IMR-90 (cell line): ENCODE data around the gene DIAPH1. TPM values are rescaled to one million over a fixed set of nuclear protein-coding genes. Genes with fewer than 3 reads are reported as not detected.
A peak's percentile ranks its signal among the peaks of the same experiment; 100 is the strongest.

Experiments
- ATAC-seq: fragments of 200-7000 bp; cut with Tn5 transposase; 2 replicates; pipeline ENCODE4 v1.9.1; 2020; ENCODE audit warnings: low read depth, mild to moderate bottlenecking, moderate library complexity
- BruUV-seq: library from RNA; stranded (reverse); fragments of 400-500 nt; replicated peaks from 2 replicates; lab custom pipeline; 2021; lab: Mats Ljungman, UMichigan
- CTCF ChIA-PET: fragments of 300-600 bp; formaldehyde crosslinking; extraction: SDS; loops from one replicate; lab custom pipeline; 2021; ENCODE audit warnings: antibody characterized with exemption; lab: Yijun Ruan, JAX
- POLR2A ChIA-PET: fragments of 300-600 bp; sonication (Branson Sonifier 250); formaldehyde crosslinking; loops from one replicate; lab custom pipeline; 2022; ENCODE audit warnings: antibody characterized with exemption; ENCODE audit not compliant: unreplicated experiment; lab: Charles Lee
- DNase-seq: peaks from one replicate; pipeline ENCODE4 v3.0.0; 2013
- H2AFZ ChIP-seq: replicated peaks from 2 replicates; pipeline ENCODE3; 2013; ENCODE audit warnings: low read length, mild to moderate bottlenecking; ENCODE audit not compliant: poor library complexity
- H2AK5ac ChIP-seq: 2 replicates; pipeline ENCODE4 v1.6.1; 2013; ENCODE audit warnings: low read depth, low read length, inconsistent platforms
- H2AK9ac ChIP-seq: replicated peaks from 2 replicates; pipeline ENCODE3; 2013; ENCODE audit warnings: mild to moderate bottlenecking, low read depth, low read length, moderate library complexity; ENCODE audit not compliant: poor library complexity
- H2BK120ac ChIP-seq: 2 replicates; pipeline ENCODE4 v1.6.1; 2013; ENCODE audit warnings: low read depth, low read length, inconsistent platforms
- H2BK15ac ChIP-seq: 3 replicates; pipeline ENCODE4 v1.6.1; 2013; ENCODE audit warnings: low read depth, low read length, inconsistent platforms
- H2BK20ac ChIP-seq: 2 replicates; pipeline ENCODE4 v1.6.1; 2013; ENCODE audit warnings: low read depth, mild to moderate bottlenecking, inconsistent platforms, low read length, moderate library complexity
- H2BK5ac ChIP-seq: 2 replicates; pipeline ENCODE4 v1.6.1; 2013; ENCODE audit warnings: mild to moderate bottlenecking, low read depth, low read length, inconsistent platforms; ENCODE audit not compliant: poor library complexity, severe bottlenecking
- H3K14ac ChIP-seq: replicated peaks from 2 replicates; pipeline ENCODE4 v1.6.1; 2013; ENCODE audit warnings: low read depth, low read length, inconsistent platforms
- H3K18ac ChIP-seq: 2 replicates; pipeline ENCODE4 v1.6.1; 2013; ENCODE audit warnings: low read depth, low read length, control low read depth
- H3K23ac ChIP-seq: 2 replicates; pipeline ENCODE4 v1.6.1; 2013; ENCODE audit warnings: low read depth, low read length, inconsistent platforms
- H3K27ac ChIP-seq: 2 replicates; pipeline ENCODE4 v1.5.1; 2013; ENCODE audit warnings: mild to moderate bottlenecking, control low read depth, low read length; ENCODE audit not compliant: insufficient read depth
- H3K27me3 ChIP-seq: 2 replicates; pipeline ENCODE4 v1.6.1; 2013; ENCODE audit warnings: low read length; ENCODE audit not compliant: control insufficient read depth, insufficient read depth
- H3K36me3 ChIP-seq: 2 replicates; pipeline ENCODE4 v1.6.1; 2013; ENCODE audit warnings: low read length, mixed read lengths; ENCODE audit not compliant: control insufficient read depth, insufficient read depth
- H3K4ac ChIP-seq: 2 replicates; pipeline ENCODE4 v1.6.1; 2013; ENCODE audit warnings: low read depth, low read length, inconsistent platforms
- H3K4me1 ChIP-seq: 2 replicates; pipeline ENCODE4 v1.6.1; 2013; ENCODE audit warnings: low read length, mixed read lengths; ENCODE audit not compliant: control insufficient read depth, insufficient read depth
- H3K4me2 ChIP-seq: 2 replicates; pipeline ENCODE4 v1.6.1; 2013; ENCODE audit warnings: low read depth, mild to moderate bottlenecking, control low read depth, low read length, moderate library complexity
- H3K4me3 ChIP-seq: 2 replicates; pipeline ENCODE4 v1.5.1; 2013; ENCODE audit warnings: low read depth, mild to moderate bottlenecking, control low read depth, low read length, moderate library complexity; ENCODE audit not compliant: insufficient read depth
- H3K56ac ChIP-seq: 2 replicates; pipeline ENCODE4 v1.6.1; 2013; ENCODE audit warnings: low read length, inconsistent platforms; ENCODE audit not compliant: insufficient read depth; ENCODE audit errors: extremely low read depth
- H3K79me1 ChIP-seq, 2 experiments: 2 replicates each; pipeline ENCODE4 v1.6.1; 2013; ENCODE audit warnings: low read length in 2 of 2, inconsistent platforms in 1 of 2, low read depth in 1 of 2
- H3K9ac ChIP-seq: 2 replicates; pipeline ENCODE4 v1.6.1; 2013; ENCODE audit warnings: low read depth, low read length, control low read depth
- H3K9me1 ChIP-seq: 2 replicates; pipeline ENCODE4 v1.6.1; 2013; ENCODE audit warnings: low read length, inconsistent platforms; ENCODE audit not compliant: insufficient read depth
- H3K9me3 ChIP-seq: 2 replicates; pipeline ENCODE4 v1.6.1; 2013; ENCODE audit warnings: low read length; ENCODE audit not compliant: control insufficient read depth, insufficient read depth
- H4K20me1 ChIP-seq: 2 replicates; pipeline ENCODE4 v1.6.1; 2013; ENCODE audit warnings: low read length, inconsistent platforms; ENCODE audit not compliant: insufficient read depth
- H4K5ac ChIP-seq: 2 replicates; pipeline ENCODE4 v1.6.1; 2013; ENCODE audit warnings: mild to moderate bottlenecking, low read depth, low read length, control low read depth
- H4K8ac ChIP-seq, 2 experiments: 2 replicates each; pipeline ENCODE4 v1.6.1; 2013; ENCODE audit warnings: low read depth in 2 of 2, low read length in 2 of 2, control low read depth in 1 of 2, inconsistent platforms in 1 of 2
- H4K91ac ChIP-seq: 2 replicates; pipeline ENCODE4 v1.6.1; 2013; ENCODE audit warnings: low read depth, low read length, inconsistent platforms; ENCODE audit not compliant: insufficient read depth
- BHLHE40 ChIP-seq: fragments of 150-350 bp; IDR thresholded peaks from 2 replicates; pipeline ENCODE4 v1.6.1; 2016; ENCODE audit warnings: mild to moderate bottlenecking, low read depth, low read length
- ELK1 ChIP-seq: fragments of 150-350 bp; IDR thresholded peaks from 2 replicates; pipeline ENCODE4 v1.6.1; 2016; ENCODE audit warnings: low read depth, mild to moderate bottlenecking, low read length, moderate library complexity, borderline replicate concordance
- MAFK ChIP-seq: IDR thresholded peaks from 2 replicates; pipeline ENCODE4 v1.6.1; 2012; ENCODE audit warnings: low read depth, low read length, improper control_type of control experiment
- MAZ ChIP-seq: IDR thresholded peaks from 2 replicates; pipeline ENCODE4 v1.6.1; 2012; ENCODE audit warnings: low read depth, mild to moderate bottlenecking, low read length, improper control_type of control experiment, moderate library complexity, borderline replicate concordance
- MXI1 ChIP-seq: IDR thresholded peaks from 2 replicates; pipeline ENCODE4 v1.6.1; 2012; ENCODE audit warnings: low read depth, mild to moderate bottlenecking, low read length, moderate library complexity, borderline replicate concordance
- RAD21 ChIP-seq: IDR thresholded peaks from 2 replicates; pipeline ENCODE4 v1.6.1; 2012; ENCODE audit warnings: low read length, improper control_type of control experiment
- SMC3 ChIP-seq: fragments of 150-350 bp; IDR thresholded peaks from 2 replicates; pipeline ENCODE4 v1.6.1; 2016; ENCODE audit warnings: low read depth, mild to moderate bottlenecking, antibody characterized with exemption, low read length, moderate library complexity
- WGBS, 2 experiments: methylation state at CpG; one replicate each; pipeline versions ENCODE4 v1.1.5 to v1.1.7; 2013; ENCODE audit warnings: missing lambda C conversion rate in 2 of 2; ENCODE audit not compliant: insufficient read length in 1 of 2; ENCODE audit errors: extremely low coverage in 2 of 2; 5-methylcytosine and 5-hydroxymethylcytosine counted together
- dilution Hi-C: fragments of 300-500 bp; cut with HindIII; formaldehyde crosslinking; loops from one replicate; pipeline ENCODE4 v1.14.3; 2018; ENCODE audit warnings: low sequenced_read_pairs; ENCODE audit not compliant: unreplicated experiment
- in situ Hi-C: fragments of 300-500 bp; cut with MboI; formaldehyde crosslinking; loops from 3 replicates; pipeline ENCODE4 v1.14.3; 2019; ENCODE audit warnings: low sequenced_read_pairs, inconsistent platforms, mixed read lengths
- intact Hi-C: fragments of 100-400 bp; cut with micrococcal nuclease; formaldehyde crosslinking; loops from 2 replicates; pipeline ENCODE4 v1.10.0; 2022
- polyA plus RNA-seq, 3 experiments: library from polyadenylated mRNA; depleted of rRNA; stranded (reverse); fragments of >200 nt; gene quantifications; 2 replicates each; pipeline ENCODE4 v1.2.3, GENCODE V29; 2012; ENCODE audit warnings: low replicate concordance in 1 of 3
- total RNA-seq: library from RNA; depleted of rRNA; stranded (reverse); fragments of >200 nt; gene quantifications from 2 replicates; pipeline ENCODE4 v1.2.3, GENCODE V29; 2012
- TF ChIP-seq, protein P1 (sequence below): fragments of 150-350 bp; IDR thresholded peaks from 2 replicates; pipeline ENCODE4 v1.6.1; 2017; ENCODE audit warnings: mild to moderate bottlenecking, antibody characterized with exemption, low read length, low read depth
- TF ChIP-seq, protein P2 (sequence below): conservative IDR thresholded peaks from 2 replicates; pipeline ENCODE4 v1.5.1; 2012; ENCODE audit warnings: mild to moderate bottlenecking, low read depth, low read length, improper control_type of control experiment

DIAPH1 gene
- total and polyA plus RNA-seq, 2 of the 4 experiments (the other 2 are of a cell fraction), result 12.0 to 37.4 TPM

DNA sequence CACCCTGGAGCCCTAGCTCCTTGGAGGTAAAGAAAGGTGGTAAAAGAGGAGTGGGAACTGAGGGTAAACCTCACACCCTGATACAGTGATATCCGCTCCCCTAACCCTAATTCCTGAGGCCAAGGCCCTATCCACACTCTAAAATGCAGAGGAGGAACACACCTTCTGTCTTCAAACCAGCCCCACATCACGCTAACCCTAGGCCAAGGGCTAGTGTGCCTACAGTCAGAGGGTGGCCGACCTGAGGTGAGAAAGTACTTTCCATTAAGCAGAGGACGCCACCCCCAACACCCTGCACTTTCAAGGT is 17.3 kb upstream of the DIAPH1 start:
- in situ Hi-C loops, result no loop called here
- Histone ChIP-seq H3K9me3 (no peaks in the 10 kb centered on the region), H3K4ac (peak overlapping the region; percentile 75; the same call in 1 of the 2 replicates), H3K36me3 (peaks cover 8% of the 10 kb centered on the region), H3K9me1 (peaks cover 29% of the 10 kb centered on the region), H2AFZ (peak overlapping the region; percentile 97), H3K18ac (no peak overlapping the region), H2BK15ac (no peak overlapping the region), H3K14ac (peak overlapping the region; percentile 65), H3K27me3 (no peaks in the 10 kb centered on the region), H3K56ac (no peak overlapping the region), H3K23ac (peak overlapping the region; percentile 95), H4K91ac (0 out of 2 replicates have a peak overlapping the region, but pooled peaks have one; percentile 77), H2BK5ac (no peak overlapping the region), H3K27ac (no peak overlapping the region; the same call in 1 of the 2 replicates), H4K20me1 (peaks cover 27% of the 10 kb centered on the region), H3K9ac (peak overlapping the region; percentile 97), H4K5ac (0 out of 2 replicates have a peak overlapping the region, but pooled peaks have one; percentile 7), H2AK5ac (peak overlapping the region; percentile 83), H3K79me1 (peaks cover 30 to 47% of the 10 kb centered on the region in 2 experiments), H2BK20ac (no peak overlapping the region), H4K8ac (peak overlapping the region; percentile 82 to 94; a peak in 2 of 4 replicates), H2AK9ac (peak overlapping the region; percentile 89), H3K4me3 (peak overlapping the region; percentile 97), H2BK120ac (no peak overlapping the region), H3K4me1 (peaks cover 12% of the 10 kb centered on the region), H3K4me2 (peak overlapping the region; percentile 100)
- WGBS, 2 experiments, result no CpG with 5 or more reads among the region's 4 CpGs
- CTCF ChIA-PET, result interaction anchor here (2.8 kb wide), 2 partner anchors 17 to 44 kb away, joined by 13 to 17 read pairs; partner anchors contain the start of gene DIAPH1
- POLR2A ChIA-PET, result no interaction called here
- BruUV-seq, result no TSS peak
- TF ChIP-seq MAZ, result no peak
- TF ChIP-seq SMC3, result no peak
- TF ChIP-seq MXI1, result no peak
- no peak for TF ChIP-seq BHLHE40
- TF ChIP-seq, protein P1, sequence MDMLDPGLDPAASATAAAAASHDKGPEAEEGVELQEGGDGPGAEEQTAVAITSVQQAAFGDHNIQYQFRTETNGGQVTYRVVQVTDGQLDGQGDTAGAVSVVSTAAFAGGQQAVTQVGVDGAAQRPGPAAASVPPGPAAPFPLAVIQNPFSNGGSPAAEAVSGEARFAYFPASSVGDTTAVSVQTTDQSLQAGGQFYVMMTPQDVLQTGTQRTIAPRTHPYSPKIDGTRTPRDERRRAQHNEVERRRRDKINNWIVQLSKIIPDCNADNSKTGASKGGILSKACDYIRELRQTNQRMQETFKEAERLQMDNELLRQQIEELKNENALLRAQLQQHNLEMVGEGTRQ, result no peak
- TF ChIP-seq, protein P2, sequence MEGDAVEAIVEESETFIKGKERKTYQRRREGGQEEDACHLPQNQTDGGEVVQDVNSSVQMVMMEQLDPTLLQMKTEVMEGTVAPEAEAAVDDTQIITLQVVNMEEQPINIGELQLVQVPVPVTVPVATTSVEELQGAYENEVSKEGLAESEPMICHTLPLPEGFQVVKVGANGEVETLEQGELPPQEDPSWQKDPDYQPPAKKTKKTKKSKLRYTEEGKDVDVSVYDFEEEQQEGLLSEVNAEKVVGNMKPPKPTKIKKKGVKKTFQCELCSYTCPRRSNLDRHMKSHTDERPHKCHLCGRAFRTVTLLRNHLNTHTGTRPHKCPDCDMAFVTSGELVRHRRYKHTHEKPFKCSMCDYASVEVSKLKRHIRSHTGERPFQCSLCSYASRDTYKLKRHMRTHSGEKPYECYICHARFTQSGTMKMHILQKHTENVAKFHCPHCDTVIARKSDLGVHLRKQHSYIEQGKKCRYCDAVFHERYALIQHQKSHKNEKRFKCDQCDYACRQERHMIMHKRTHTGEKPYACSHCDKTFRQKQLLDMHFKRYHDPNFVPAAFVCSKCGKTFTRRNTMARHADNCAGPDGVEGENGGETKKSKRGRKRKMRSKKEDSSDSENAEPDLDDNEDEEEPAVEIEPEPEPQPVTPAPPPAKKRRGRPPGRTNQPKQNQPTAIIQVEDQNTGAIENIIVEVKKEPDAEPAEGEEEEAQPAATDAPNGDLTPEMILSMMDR, result no peak
- no peak for TF ChIP-seq MAFK
- TF ChIP-seq ELK1, result no peak
- no peak for TF ChIP-seq RAD21
- dilution Hi-C loops, result no loop called here
- ATAC-seq (no peak), DNase-seq (no peak)
- intact Hi-C loops, result loop anchor here (2.0 kb wide), 1 partner anchor 43 kb away; no protein-coding TSS in a partner anchor
